ENCODE data around the gene NAA40.

NAA40 gene
- total RNA-seq: 31.1 reads per million, percentile 57 among the genes with 10 or more reads in this experiment

GRCh38 chr11:63938479-63939396 is at the start of gene NAA40:
Gene NAA40 (plus strand): TSS chr11:63939002. CDS start chr11:63939097, 95 bp downstream.
- peak; percentile 92 for DNase-seq

DNA sequence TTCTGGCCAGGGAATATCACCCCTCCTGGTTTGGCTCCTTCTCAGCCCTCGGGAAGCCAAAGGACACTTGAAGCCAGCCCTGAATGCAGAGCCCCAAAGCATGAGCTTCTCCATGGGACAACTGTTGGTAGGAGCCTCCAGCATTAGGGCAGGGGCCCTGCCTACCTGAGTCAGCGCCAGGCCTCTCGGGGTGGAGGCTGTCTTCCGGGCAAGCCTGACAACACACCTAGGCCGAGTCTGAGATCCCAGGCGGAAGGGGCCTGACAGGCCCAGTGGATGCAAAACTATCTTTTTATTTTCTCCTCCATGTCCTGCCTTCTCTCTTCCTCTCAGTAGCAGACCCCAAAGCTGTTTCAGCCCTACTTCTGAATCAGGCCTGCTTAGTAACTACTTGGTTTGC is 49.5 kb upstream of the NAA40 start:
- no peak for DNase-seq

- DNase-seq: no peak
Observed at GRCh38 chr11:63890368-63890767, 48.4 kb upstream of the NAA40 start.

DNA sequence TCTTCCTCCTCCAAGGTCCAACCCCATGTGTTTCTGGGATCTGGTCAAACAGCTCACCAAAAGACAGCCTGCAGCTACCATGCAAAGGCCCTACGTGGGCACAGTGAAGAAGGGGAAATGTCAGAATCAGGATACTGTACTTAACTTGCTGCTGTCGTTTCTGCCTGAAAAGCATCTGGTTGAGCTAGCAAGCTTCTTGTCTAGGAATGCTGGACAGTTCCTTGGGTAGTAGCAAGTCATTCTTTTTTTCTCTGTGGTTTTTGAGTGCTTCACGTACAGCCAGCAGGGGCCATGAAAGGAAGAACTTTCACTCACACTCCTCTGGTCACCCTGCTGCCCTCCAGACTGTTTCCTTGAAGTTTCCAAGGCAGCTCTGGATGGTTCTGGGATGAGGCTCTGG is 46.6 kb upstream of the NAA40 start:
- no peak for DNase-seq

- DNase-seq: no peak
Observed at GRCh38 chr11:63893355-63893754, 45.4 kb upstream of the NAA40 start.

- no peak for DNase-seq
Observed at GRCh38 chr11:63896071-63896470, 42.7 kb upstream of the NAA40 start.

DNA sequence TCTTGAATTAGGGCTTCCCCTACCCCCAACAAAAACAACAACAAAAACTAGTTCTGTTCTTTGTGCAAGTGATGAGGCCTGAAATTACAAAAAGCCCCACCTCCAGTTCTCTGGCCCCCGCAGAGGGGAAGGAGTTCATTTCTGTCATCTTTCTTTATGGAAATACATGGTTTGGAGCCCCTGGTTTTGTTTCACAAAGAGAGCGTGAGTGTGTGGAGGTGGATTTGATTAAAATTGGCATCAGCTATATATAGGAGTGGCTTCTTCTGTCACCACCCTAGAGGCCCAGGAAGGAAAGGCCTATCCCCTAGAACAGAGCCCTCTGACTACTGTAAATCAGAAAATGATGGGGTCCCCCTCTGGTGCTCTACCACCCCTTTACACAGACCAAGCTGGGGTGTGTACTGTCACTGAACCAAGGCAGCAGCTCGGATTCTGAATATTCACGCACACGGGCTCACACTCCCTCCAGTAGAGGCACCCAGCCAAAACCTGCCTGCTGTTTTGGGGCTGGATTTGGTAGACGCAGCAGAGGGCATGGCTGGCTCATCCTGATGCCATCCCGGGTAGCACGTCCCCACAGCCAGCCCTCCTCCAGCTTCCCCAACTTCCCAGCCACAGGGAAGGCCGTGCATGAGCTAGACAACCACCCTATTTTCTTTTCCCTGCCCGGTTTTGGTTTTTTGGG is 41.2 kb upstream of the NAA40 start:
- no peak for DNase-seq

GRCh38 chr11:63901660-63902059 is 37.1 kb upstream of the NAA40 start:
- no peak for DNase-seq

- no peak for DNase-seq
Observed at GRCh38 chr11:63903884-63904283, 34.9 kb upstream of the NAA40 start.

- no peak for DNase-seq
Observed at GRCh38 chr11:63904743-63905142, 34.1 kb upstream of the NAA40 start.

GRCh38 chr11:63905179-63905578 is 33.6 kb upstream of the NAA40 start:
- no peak for DNase-seq

DNA sequence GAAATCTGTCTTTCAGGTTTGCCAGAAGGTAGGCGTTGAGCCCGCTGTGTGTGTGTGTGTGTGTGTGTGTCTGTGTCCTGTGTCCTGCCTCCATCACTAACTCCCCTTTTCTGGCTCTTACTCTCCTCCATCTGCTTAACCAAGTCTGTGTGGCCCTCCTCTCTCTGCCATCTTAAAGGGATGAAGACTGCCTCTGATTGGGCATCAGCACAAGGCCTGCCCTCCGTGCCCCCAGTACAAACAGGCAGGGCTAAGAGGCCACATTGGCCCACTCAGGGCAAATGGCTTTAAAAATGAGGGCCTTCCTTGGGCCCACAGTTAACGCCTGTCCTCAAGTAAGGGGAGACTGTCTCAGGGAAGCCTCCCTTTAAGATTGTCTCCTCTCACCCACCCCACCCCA is 32.7 kb upstream of the NAA40 start:
- no peak for DNase-seq

DNA sequence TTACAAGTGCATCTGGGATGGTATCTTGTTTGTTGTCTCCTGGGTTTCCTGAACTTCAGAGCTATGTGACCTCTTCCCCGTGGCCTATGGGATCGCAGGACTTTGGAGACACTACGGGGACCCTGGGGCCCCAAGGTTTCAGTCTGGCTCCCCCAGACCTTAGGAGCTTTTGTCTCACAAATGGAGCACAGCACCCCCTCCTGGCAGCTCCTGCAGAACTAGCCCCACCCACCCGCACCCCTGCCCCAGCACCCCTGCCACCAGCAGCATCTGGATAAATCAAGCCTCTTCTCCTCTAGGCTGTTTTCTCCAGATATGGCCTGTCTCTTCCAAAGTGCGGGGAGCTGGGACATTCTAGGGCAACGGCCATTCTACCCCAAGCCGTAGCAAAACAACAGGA is 32.2 kb upstream of the NAA40 start:
- DNase-seq: peak; percentile 55

GRCh38 chr11:63907063-63907462 is 31.7 kb upstream of the NAA40 start:
- DNase-seq: no peak

DNA sequence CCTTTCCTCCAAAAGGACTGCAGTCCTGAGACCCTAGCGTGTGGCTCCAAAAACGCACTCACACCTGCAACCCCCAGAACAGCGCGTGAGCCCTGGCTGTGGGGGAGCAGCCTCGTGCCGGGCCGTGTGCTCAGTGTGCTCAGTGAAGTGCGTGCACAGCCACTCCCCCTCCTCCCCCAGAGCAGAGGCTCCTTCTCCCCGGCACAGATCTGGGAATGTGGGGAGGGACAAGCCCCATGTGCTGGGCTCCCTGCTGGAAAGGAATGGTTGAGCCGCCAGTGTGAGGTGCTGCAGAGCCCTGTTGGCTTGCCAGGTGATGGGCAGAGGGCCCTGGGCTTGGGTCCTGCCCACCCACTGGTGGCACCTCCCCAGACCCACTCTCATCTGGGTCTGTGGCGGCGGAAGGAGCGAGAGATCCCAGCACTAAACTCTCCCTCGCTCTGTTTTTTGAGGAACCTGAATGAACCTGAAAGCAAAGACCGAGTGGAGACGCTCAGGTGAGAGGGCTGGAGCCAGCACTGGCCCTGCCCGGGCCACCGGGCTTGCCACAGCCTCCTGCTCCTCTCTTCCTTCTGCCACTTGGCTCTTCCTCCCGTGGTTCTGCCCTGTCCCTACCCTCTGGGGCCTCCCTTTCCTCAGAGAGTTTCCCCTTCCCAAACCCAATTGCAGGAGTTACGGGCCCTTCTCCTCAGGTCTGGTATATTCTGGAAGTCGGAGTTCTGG is 30.8 kb upstream of the NAA40 start:
- no peak for DNase-seq

- no peak for DNase-seq
Observed at GRCh38 chr11:63908631-63909401, 30.0 kb upstream of the NAA40 start.

GRCh38 chr11:63909591-63910506 is 29.0 kb upstream of the NAA40 start:
- no peak for DNase-seq

GRCh38 chr11:63910675-63911074 is 28.1 kb upstream of the NAA40 start:
- DNase-seq: no peak

DNA sequence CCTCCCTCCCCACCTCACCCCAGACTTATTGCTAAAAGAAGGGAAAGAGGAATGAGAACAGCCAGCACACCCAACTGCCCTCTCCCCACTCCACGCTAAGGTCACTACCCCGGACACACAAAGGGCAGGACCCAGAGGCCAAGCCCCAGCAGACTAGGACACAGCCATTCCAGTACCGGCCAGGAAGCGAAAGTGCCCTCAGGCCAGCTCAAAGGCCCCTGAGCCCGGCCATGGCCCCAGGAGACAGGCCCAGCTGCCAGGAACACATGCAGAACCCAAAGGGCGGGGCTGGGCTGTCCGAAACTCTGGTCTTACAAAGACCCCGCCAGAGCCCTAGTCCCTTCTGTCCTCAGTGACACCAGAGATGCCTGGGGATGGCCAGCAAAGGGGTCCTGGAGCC is 27.4 kb upstream of the NAA40 start:
- no peak for DNase-seq

- DNase-seq: no peak
Observed at GRCh38 chr11:63911876-63912275, 26.9 kb upstream of the NAA40 start.

GRCh38 chr11:63912678-63913077 is 26.1 kb upstream of the NAA40 start:
- DNase-seq: no peak

All from effector CD4-positive, alpha-beta T cell (primary cell).